ENCODE measurements around the gene C1orf167. TPM values are rescaled to one million over a fixed set of nuclear protein-coding genes. Genes with fewer than 3 reads are reported as not detected.

The C1orf167 gene
- total RNA-seq, 1 experiment from 2014 or later, result not detected

GRCh38 chr1:11713095-11713494, 48.9 kb upstream of the C1orf167 start:
- no peaks in the 10 kb centered on the region for H4K20me1 ChIP-seq (ENCODE audit: low read length)
- no peak for TF ChIP-seq EZH2phosphoT487 (IDR thresholded peaks at IDR 0.05; ENCODE audit: borderline replicate concordance, low read length)
- no peak for TF ChIP-seq CTCF (conservative IDR thresholded peaks at IDR 0.05; ENCODE audit: low read depth, low read length)
- no peak for TF ChIP-seq EZH2 (IDR thresholded peaks at IDR 0.05; ENCODE audit: low read length, unreplicated experiment)
- H2AFZ ChIP-seq (ENCODE audit: low read length), result no peak overlapping the region
- intact Hi-C loops (cut with micrococcal nuclease), result no loop called here
- DNase-seq, result no peak
- H3K4me3 ChIP-seq (ENCODE audit: low read length), result no peak overlapping the region
- no peak for ATAC-seq
- no peaks in the 10 kb centered on the region for H3K36me3 ChIP-seq (ENCODE audit: low read depth, low read length)
- BruUV-seq (replicated peaks), result no TSS peak
- no peak overlapping the region for H3K27ac ChIP-seq (ENCODE audit: low read length)
- CTCF ChIA-PET, result no interaction called here
- no peaks in the 10 kb centered on the region for H3K9me2 ChIP-seq (replicated peaks; ENCODE audit: low read length)
- H3F3A ChIP-seq (ENCODE audit: low read length, unreplicated experiment), result no peaks in the 10 kb centered on the region
- no peaks in the 10 kb centered on the region for H3K79me2 ChIP-seq (ENCODE audit: low read length)
- POLR2A ChIA-PET (ENCODE audit: unreplicated experiment), result no interaction called here
- no peak overlapping the region for H3K4me2 ChIP-seq (ENCODE audit: low read length)
- no peaks in the 10 kb centered on the region for H3K9me3 ChIP-seq (ENCODE audit: low read length)
- H3K4me1 ChIP-seq (ENCODE audit: insufficient read depth, low read length), result no peaks in the 10 kb centered on the region
- H3K27me3 ChIP-seq (ENCODE audit: low read length), result 0 out of 2 replicates have a peak, but pooled peaks cover 3% of the 10 kb centered on the region
- H3K9ac ChIP-seq (ENCODE audit: low read length), result no peak overlapping the region

GRCh38 chr1:11714831-11715575, 47.0 kb upstream of the C1orf167 start:
- ATAC-seq (no peak), DNase-seq (no peak)
- no TSS peak for BruUV-seq (replicated peaks)
- CTCF ChIA-PET, result interaction anchor here (0.8 kb wide), 1 partner anchor 22 kb away, joined by 4 read pairs; no protein-coding TSS in a partner anchor
- H3K4me3 ChIP-seq (ENCODE audit: low read length), result no peak overlapping the region
- intact Hi-C loops (cut with micrococcal nuclease), result no loop called here
- H3K9me2 ChIP-seq (replicated peaks; ENCODE audit: low read length), result no peaks in the 10 kb centered on the region
- H3K36me3 ChIP-seq (ENCODE audit: low read depth, low read length), result no peaks in the 10 kb centered on the region
- H3K79me2 ChIP-seq (ENCODE audit: low read length), result no peaks in the 10 kb centered on the region
- POLR2A ChIA-PET (ENCODE audit: unreplicated experiment), result no interaction called here
- no peaks in the 10 kb centered on the region for H3K9me3 ChIP-seq (ENCODE audit: low read length)
- H3K4me2 ChIP-seq (ENCODE audit: low read length), result no peak overlapping the region
- H3K4me1 ChIP-seq (ENCODE audit: insufficient read depth, low read length), result no peaks in the 10 kb centered on the region; the same call in 1 of the 2 replicates
- H4K20me1 ChIP-seq (ENCODE audit: low read length), result no peaks in the 10 kb centered on the region
- H3K27ac ChIP-seq (ENCODE audit: low read length), result no peak overlapping the region
- no peaks in the 10 kb centered on the region for H3F3A ChIP-seq (ENCODE audit: low read length, unreplicated experiment)
- H3K9ac ChIP-seq (ENCODE audit: low read length), result no peak overlapping the region
- H2AFZ ChIP-seq (ENCODE audit: low read length), result no peak overlapping the region
- H3K27me3 ChIP-seq (ENCODE audit: low read length), result 0 out of 2 replicates have a peak, but pooled peaks cover 3% of the 10 kb centered on the region
- TF ChIP-seq CTCF (conservative IDR thresholded peaks at IDR 0.05; ENCODE audit: low read depth, low read length) (no peak), EZH2 (IDR thresholded peaks at IDR 0.05; ENCODE audit: low read length, unreplicated experiment) (no peak), EZH2phosphoT487 (IDR thresholded peaks at IDR 0.05; ENCODE audit: borderline replicate concordance, low read length) (no peak)

Measured in PC-3 (cell line).